ENCODE data around the gene ZFYVE21. TPM values are rescaled to one million over a fixed set of nuclear protein-coding genes. Genes with fewer than 3 reads are reported as not detected.

Gene ZFYVE21
- total RNA-seq, 1 experiment from 2014 or later = 31.3 TPM

DNA sequence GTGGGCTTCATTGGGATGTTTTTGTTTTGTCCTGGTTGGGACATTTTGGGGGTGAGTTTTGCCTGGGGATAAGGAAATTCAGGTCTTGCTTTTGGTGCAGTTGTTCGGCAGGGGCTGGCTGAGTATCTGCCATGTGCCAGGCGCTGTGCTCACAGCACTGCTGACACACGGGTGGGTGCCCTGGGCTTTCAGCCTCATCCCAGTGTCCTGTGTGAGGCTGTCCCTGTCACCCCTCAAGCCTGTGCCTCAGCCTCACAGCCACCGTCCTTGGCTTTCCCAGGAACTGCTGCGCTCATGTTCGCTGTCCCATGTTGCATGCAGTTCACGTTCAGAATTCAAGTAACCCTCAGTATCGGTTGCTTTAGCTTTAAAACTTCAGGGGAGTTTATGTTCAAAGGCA, 25.3 kb upstream of the ZFYVE21 start:
- no peak for TF ChIP-seq JUND (IDR thresholded peaks at IDR 0.05)
- no peak for TF ChIP-seq CEBPB (IDR thresholded peaks at IDR 0.05; ENCODE audit: low read depth)
- no peak for TF ChIP-seq ZNF274 (IDR thresholded peaks at IDR 0.05; ENCODE audit: low read depth, low read length)
- no peak for TF ChIP-seq EGR1 (IDR thresholded peaks at IDR 0.05; ENCODE audit: low read depth)
- TF ChIP-seq, protein P1, sequence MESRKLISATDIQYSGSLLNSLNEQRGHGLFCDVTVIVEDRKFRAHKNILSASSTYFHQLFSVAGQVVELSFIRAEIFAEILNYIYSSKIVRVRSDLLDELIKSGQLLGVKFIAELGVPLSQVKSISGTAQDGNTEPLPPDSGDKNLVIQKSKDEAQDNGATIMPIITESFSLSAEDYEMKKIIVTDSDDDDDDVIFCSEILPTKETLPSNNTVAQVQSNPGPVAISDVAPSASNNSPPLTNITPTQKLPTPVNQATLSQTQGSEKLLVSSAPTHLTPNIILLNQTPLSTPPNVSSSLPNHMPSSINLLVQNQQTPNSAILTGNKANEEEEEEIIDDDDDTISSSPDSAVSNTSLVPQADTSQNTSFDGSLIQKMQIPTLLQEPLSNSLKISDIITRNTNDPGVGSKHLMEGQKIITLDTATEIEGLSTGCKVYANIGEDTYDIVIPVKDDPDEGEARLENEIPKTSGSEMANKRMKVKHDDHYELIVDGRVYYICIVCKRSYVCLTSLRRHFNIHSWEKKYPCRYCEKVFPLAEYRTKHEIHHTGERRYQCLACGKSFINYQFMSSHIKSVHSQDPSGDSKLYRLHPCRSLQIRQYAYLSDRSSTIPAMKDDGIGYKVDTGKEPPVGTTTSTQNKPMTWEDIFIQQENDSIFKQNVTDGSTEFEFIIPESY (IDR thresholded peaks at IDR 0.05; ENCODE audit: extremely low read depth, insufficient replicate concordance, low read length) = no peak
- no peak for TF ChIP-seq POLR2A (IDR thresholded peaks at IDR 0.05; ENCODE audit: borderline replicate concordance, extremely low read depth, insufficient read depth, insufficient read length)
- TF ChIP-seq, protein P2, sequence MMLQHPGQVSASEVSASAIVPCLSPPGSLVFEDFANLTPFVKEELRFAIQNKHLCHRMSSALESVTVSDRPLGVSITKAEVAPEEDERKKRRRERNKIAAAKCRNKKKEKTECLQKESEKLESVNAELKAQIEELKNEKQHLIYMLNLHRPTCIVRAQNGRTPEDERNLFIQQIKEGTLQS (IDR thresholded peaks at IDR 0.05) = no peak
- no peak for TF ChIP-seq ELF1 (IDR thresholded peaks at IDR 0.05; ENCODE audit: borderline replicate concordance, low read depth)
- TF ChIP-seq, protein P3, sequence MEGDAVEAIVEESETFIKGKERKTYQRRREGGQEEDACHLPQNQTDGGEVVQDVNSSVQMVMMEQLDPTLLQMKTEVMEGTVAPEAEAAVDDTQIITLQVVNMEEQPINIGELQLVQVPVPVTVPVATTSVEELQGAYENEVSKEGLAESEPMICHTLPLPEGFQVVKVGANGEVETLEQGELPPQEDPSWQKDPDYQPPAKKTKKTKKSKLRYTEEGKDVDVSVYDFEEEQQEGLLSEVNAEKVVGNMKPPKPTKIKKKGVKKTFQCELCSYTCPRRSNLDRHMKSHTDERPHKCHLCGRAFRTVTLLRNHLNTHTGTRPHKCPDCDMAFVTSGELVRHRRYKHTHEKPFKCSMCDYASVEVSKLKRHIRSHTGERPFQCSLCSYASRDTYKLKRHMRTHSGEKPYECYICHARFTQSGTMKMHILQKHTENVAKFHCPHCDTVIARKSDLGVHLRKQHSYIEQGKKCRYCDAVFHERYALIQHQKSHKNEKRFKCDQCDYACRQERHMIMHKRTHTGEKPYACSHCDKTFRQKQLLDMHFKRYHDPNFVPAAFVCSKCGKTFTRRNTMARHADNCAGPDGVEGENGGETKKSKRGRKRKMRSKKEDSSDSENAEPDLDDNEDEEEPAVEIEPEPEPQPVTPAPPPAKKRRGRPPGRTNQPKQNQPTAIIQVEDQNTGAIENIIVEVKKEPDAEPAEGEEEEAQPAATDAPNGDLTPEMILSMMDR (IDR thresholded peaks at IDR 0.05 in 2 of 3, conservative IDR thresholded peaks at IDR 0.05 in 1 of 3; ENCODE audit: borderline replicate concordance in 1 of 3, insufficient read depth in 1 of 3, low read depth in 2 of 3, low read length in 2 of 3) = no peak
- TF ChIP-seq ZFX (IDR thresholded peaks at IDR 0.05) = no peak
- TF ChIP-seq EZH2 (IDR thresholded peaks at IDR 0.05) = no peak
- no peak for TF ChIP-seq SRF (IDR thresholded peaks at IDR 0.05; ENCODE audit: low read depth)
- no peak for TF ChIP-seq POLR2AphosphoS5 (IDR thresholded peaks at IDR 0.05; ENCODE audit: low read depth, low read length)
- TF ChIP-seq TCF7L2 (IDR thresholded peaks at IDR 0.05; ENCODE audit: borderline replicate concordance, extremely low read depth, insufficient read depth, insufficient read length) = no peak
- TF ChIP-seq, protein P4, sequence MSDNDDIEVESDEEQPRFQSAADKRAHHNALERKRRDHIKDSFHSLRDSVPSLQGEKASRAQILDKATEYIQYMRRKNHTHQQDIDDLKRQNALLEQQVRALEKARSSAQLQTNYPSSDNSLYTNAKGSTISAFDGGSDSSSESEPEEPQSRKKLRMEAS (IDR thresholded peaks at IDR 0.05) = no peak
- TF ChIP-seq, protein P5, sequence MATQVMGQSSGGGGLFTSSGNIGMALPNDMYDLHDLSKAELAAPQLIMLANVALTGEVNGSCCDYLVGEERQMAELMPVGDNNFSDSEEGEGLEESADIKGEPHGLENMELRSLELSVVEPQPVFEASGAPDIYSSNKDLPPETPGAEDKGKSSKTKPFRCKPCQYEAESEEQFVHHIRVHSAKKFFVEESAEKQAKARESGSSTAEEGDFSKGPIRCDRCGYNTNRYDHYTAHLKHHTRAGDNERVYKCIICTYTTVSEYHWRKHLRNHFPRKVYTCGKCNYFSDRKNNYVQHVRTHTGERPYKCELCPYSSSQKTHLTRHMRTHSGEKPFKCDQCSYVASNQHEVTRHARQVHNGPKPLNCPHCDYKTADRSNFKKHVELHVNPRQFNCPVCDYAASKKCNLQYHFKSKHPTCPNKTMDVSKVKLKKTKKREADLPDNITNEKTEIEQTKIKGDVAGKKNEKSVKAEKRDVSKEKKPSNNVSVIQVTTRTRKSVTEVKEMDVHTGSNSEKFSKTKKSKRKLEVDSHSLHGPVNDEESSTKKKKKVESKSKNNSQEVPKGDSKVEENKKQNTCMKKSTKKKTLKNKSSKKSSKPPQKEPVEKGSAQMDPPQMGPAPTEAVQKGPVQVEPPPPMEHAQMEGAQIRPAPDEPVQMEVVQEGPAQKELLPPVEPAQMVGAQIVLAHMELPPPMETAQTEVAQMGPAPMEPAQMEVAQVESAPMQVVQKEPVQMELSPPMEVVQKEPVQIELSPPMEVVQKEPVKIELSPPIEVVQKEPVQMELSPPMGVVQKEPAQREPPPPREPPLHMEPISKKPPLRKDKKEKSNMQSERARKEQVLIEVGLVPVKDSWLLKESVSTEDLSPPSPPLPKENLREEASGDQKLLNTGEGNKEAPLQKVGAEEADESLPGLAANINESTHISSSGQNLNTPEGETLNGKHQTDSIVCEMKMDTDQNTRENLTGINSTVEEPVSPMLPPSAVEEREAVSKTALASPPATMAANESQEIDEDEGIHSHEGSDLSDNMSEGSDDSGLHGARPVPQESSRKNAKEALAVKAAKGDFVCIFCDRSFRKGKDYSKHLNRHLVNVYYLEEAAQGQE (IDR thresholded peaks at IDR 0.05; ENCODE audit: low read depth) = no peak
- no peak for TF ChIP-seq EZH2phosphoT487 (IDR thresholded peaks at IDR 0.05; ENCODE audit: borderline replicate concordance)
- Histone ChIP-seq H3K9ac (ENCODE audit: low read length) (no peak overlapping the region), H3K4me1 (ENCODE audit: control insufficient read depth in 1 of 2, insufficient read depth in 2 of 2, low read length in 2 of 2) (no peaks in the 10 kb centered on the region; a peak in 1 of 4 replicates), H3K27me3 (ENCODE audit: insufficient read depth, low read length) (no peaks in the 10 kb centered on the region), H4K20me1 (ENCODE audit: insufficient read depth) (peaks cover 15% of the 10 kb centered on the region; the same call in 1 of the 2 replicates), H3K36me3 (ENCODE audit: control insufficient read depth in 1 of 2, insufficient read depth in 2 of 2, low read length in 2 of 2) (peaks cover 18 to 30% of the 10 kb centered on the region in 2 experiments; a peak in 3 of 4 replicates), H3K9me3 (ENCODE audit: control insufficient read depth in 1 of 2, insufficient read depth in 1 of 2, low read depth in 1 of 2, low read length in 2 of 2) (no peaks in the 10 kb centered on the region), H3K27ac (ENCODE audit: low read depth, low read length) (no peak overlapping the region), H3K79me2 (ENCODE audit: insufficient read depth, low read length) (peaks cover 7% of the 10 kb centered on the region; the same call in 1 of the 2 replicates), H3K4me2 (ENCODE audit: low read length) (no peak overlapping the region), H2AFZ (ENCODE audit: low read depth, low read length, poor library complexity, severe bottlenecking) (no peak overlapping the region), H3K4me3 (replicated peaks in 1 of 2; ENCODE audit: low read depth in 1 of 2, low read length in 2 of 2) (no peak overlapping the region), H3K9me2 (ENCODE audit: insufficient read depth) (no peaks in the 10 kb centered on the region)
- DNase-seq (ENCODE audit: low read depth, low spot score) = no peak
- intact Hi-C loops (cut with micrococcal nuclease) = no loop called here
- POLR2A ChIA-PET = no interaction called here
- ATAC-seq = no peak
- CTCF ChIA-PET = no interaction called here
- no TSS peak for BruUV-seq (replicated peaks)
- RAD21 ChIA-PET (ENCODE audit: low non-redundant PET in 1 of 2, low total read pairs in 2 of 2, uncharacterized antibody in 2 of 2, unreplicated experiment in 2 of 2) = no interaction called here
